ENCODE data around the gene GPC6. TPM values are rescaled to one million over a fixed set of nuclear protein-coding genes. Genes with fewer than 3 reads are reported as not detected.

Gene GPC6
- total and polyA plus RNA-seq, 4 donors: 5.9 to 29.1 (median 18.2) TPM

GRCh38 chr13:93945621-93946020, 719.0 kb downstream of the GPC6 start:
- H3K4me1 ChIP-seq (ENCODE audit: control insufficient read depth in 4 of 4, insufficient read depth in 4 of 4, low read length in 3 of 4): no peaks in the 10 kb centered on the region
- 79% methylated on average over 3 of the region's 3 CpGs for WGBS
- no peaks in the 10 kb centered on the region for H3K9me3 ChIP-seq (ENCODE audit: control insufficient read depth in 4 of 4, low read length in 3 of 4)
- H3K4me3 ChIP-seq (ENCODE audit: low read depth in 1 of 3, low read length in 3 of 3): no peak overlapping the region
- no peaks in the 10 kb centered on the region for H3K36me3 ChIP-seq (ENCODE audit: control insufficient read depth in 4 of 4, insufficient read depth in 3 of 4, low read depth in 1 of 4, low read length in 3 of 4)
- H3K9ac ChIP-seq (ENCODE audit: low read depth in 1 of 2, low read length in 2 of 2): no peak overlapping the region
- H3K27ac ChIP-seq (ENCODE audit: low read depth in 1 of 2, low read length in 2 of 2): no peak overlapping the region
- no peaks in the 10 kb centered on the region for H3K27me3 ChIP-seq (ENCODE audit: control insufficient read depth in 4 of 4, insufficient read depth in 4 of 4, low read length in 3 of 4)
- DNase-seq (ENCODE audit: low spot score): no peak
- TF ChIP-seq FOXA1 (IDR thresholded peaks at IDR 0.05) (no peak), RAD21 (IDR thresholded peaks at IDR 0.05) (no peak), JUND (IDR thresholded peaks at IDR 0.05) (no peak)

GRCh38 chr13:93946994-93947393, 720.4 kb downstream of the GPC6 start:
- Histone ChIP-seq H3K9ac (ENCODE audit: low read depth in 1 of 2, low read length in 2 of 2) (no peak overlapping the region), H3K4me1 (ENCODE audit: control insufficient read depth in 4 of 4, insufficient read depth in 4 of 4, low read length in 3 of 4) (no peaks in the 10 kb centered on the region), H3K9me3 (ENCODE audit: control insufficient read depth in 4 of 4, low read length in 3 of 4) (no peaks in the 10 kb centered on the region), H3K4me3 (ENCODE audit: low read depth in 1 of 3, low read length in 3 of 3) (no peak overlapping the region), H3K36me3 (ENCODE audit: control insufficient read depth in 4 of 4, insufficient read depth in 3 of 4, low read depth in 1 of 4, low read length in 3 of 4) (no peaks in the 10 kb centered on the region), H3K27me3 (ENCODE audit: control insufficient read depth in 4 of 4, insufficient read depth in 4 of 4, low read length in 3 of 4) (no peaks in the 10 kb centered on the region), H3K27ac (ENCODE audit: low read depth in 1 of 2, low read length in 2 of 2) (no peak overlapping the region)
- TF ChIP-seq JUND (IDR thresholded peaks at IDR 0.05) (no peak), TAF1 (conservative IDR thresholded peaks at IDR 0.05) (no peak), EGR1 (IDR thresholded peaks at IDR 0.05; ENCODE audit: low read depth in 2 of 2) (no peak), GABPA (IDR thresholded peaks at IDR 0.05 in 1 of 2, conservative IDR thresholded peaks at IDR 0.05 in 1 of 2) (no peak), YY1 (IDR thresholded peaks at IDR 0.05) (no peak), MAX (IDR thresholded peaks at IDR 0.05) (no peak), SP1 (IDR thresholded peaks at IDR 0.05) (no peak), NR2F2 (IDR thresholded peaks at IDR 0.05) (no peak), HNF4G (IDR thresholded peaks at IDR 0.05) (no peak), RXRA (IDR thresholded peaks at IDR 0.05) (no peak), CTCF (IDR thresholded peaks at IDR 0.05; ENCODE audit: low read depth, low read length, missing input control) (no peak), ZBTB33 (IDR thresholded peaks at IDR 0.05) (no peak)
- WGBS: 91% methylated on average over 3 of the region's 3 CpGs
- no peak for DNase-seq (ENCODE audit: low spot score)

- H3K27me3 ChIP-seq (ENCODE audit: control insufficient read depth in 4 of 4, insufficient read depth in 4 of 4, low read length in 3 of 4): no peaks in the 10 kb centered on the region
- WGBS: 93% methylated on average over 5 of the region's 5 CpGs
- no peak overlapping the region for H3K4me3 ChIP-seq (ENCODE audit: low read depth in 1 of 3, low read length in 3 of 3)
- no peak overlapping the region for H3K9ac ChIP-seq (ENCODE audit: low read depth in 1 of 2, low read length in 2 of 2)
- H3K27ac ChIP-seq (ENCODE audit: low read depth in 1 of 2, low read length in 2 of 2): no peak overlapping the region
- DNase-seq (ENCODE audit: low spot score): no peak
- H3K36me3 ChIP-seq (ENCODE audit: control insufficient read depth in 4 of 4, insufficient read depth in 3 of 4, low read depth in 1 of 4, low read length in 3 of 4): no peaks in the 10 kb centered on the region
- TF ChIP-seq HNF4G (IDR thresholded peaks at IDR 0.05) (no peak), GABPA (IDR thresholded peaks at IDR 0.05 in 1 of 2, conservative IDR thresholded peaks at IDR 0.05 in 1 of 2) (no peak), HNF4A (conservative IDR thresholded peaks at IDR 0.05) (no peak), ATF3 (IDR thresholded peaks at IDR 0.05) (no peak), MAX (IDR thresholded peaks at IDR 0.05) (no peak), TAF1 (conservative IDR thresholded peaks at IDR 0.05) (no peak)
- no peaks in the 10 kb centered on the region for H3K4me1 ChIP-seq (ENCODE audit: control insufficient read depth in 4 of 4, insufficient read depth in 4 of 4, low read length in 3 of 4)
- no peaks in the 10 kb centered on the region for H3K9me3 ChIP-seq (ENCODE audit: control insufficient read depth in 4 of 4, low read length in 3 of 4)
Measured at GRCh38 chr13:93947651-93948050, 721.0 kb downstream of the GPC6 start.

All from liver (tissue), 9 donors.